Nephron progenitor cell (in vitro differentiated cells): Measurements from ENCODE around the gene SMARCA4.
A peak's percentile ranks its signal among the peaks of the same experiment; 100 is the strongest.

Source experiments
- DNase-seq: peaks from one replicate; pipeline ENCODE4 v3.0.0; 2021
- H3K27ac Mint-ChIP-seq: 2 replicates; pipeline ENCODE4 v1.8.0; 2021; ENCODE audit warnings: mild to moderate bottlenecking, moderate library complexity, mixed read lengths
- H3K27me3 Mint-ChIP-seq: 2 replicates; pipeline ENCODE4 v1.8.0; 2021; ENCODE audit warnings: mild to moderate bottlenecking, low read depth, mixed read lengths; ENCODE audit not compliant: poor library complexity
- H3K36me3 Mint-ChIP-seq: 2 replicates; pipeline ENCODE4 v1.8.0; 2021; ENCODE audit warnings: low read depth, mixed read lengths
- H3K4me1 Mint-ChIP-seq: 2 replicates; pipeline ENCODE4 v1.8.0; 2021; ENCODE audit warnings: mixed read lengths
- H3K4me3 Mint-ChIP-seq: 2 replicates; pipeline ENCODE4 v1.8.0; 2021; ENCODE audit warnings: mild to moderate bottlenecking, moderate library complexity, mixed read lengths
- H3K9me3 Mint-ChIP-seq: 2 replicates; pipeline ENCODE4 v1.8.0; 2021; ENCODE audit warnings: mild to moderate bottlenecking, moderate library complexity, mixed read lengths
- TF ChIP-seq, protein P1 (sequence below): fragments of 200-600 bp; sonication (generic); IDR thresholded peaks from 2 replicates; pipeline ENCODE4 v1.5.0; 2021; ENCODE audit warnings: antibody characterized with exemption

SMARCA4 gene

DNA sequence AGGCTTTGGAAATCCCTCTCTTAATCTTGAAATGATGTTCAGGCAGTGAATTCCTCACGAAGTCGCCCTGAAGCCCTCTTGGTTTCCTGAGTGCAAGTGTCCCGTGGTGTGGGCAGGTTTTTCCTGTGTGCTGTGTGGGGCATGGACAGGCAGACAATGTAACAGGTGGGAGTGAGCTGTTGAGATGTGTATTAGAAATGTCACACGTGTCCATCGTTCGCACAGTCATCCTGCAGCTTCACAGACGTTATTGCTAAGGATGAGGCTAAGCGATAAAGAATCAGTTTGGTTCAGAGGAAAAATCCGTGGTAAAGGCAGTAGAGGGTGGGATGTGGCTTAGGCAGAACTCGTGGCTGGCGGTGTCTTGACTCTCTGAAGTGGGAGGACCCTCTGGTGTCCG is 51.7 kb downstream of the SMARCA4 start:
- peaks cover 27% of the 10 kb centered on the region for H3K4me1 Mint-ChIP-seq
- no peak for DNase-seq
- no peaks in the 10 kb centered on the region for H3K9me3 Mint-ChIP-seq
- H3K27me3 Mint-ChIP-seq: no peaks in the 10 kb centered on the region
- TF ChIP-seq, protein P1, sequence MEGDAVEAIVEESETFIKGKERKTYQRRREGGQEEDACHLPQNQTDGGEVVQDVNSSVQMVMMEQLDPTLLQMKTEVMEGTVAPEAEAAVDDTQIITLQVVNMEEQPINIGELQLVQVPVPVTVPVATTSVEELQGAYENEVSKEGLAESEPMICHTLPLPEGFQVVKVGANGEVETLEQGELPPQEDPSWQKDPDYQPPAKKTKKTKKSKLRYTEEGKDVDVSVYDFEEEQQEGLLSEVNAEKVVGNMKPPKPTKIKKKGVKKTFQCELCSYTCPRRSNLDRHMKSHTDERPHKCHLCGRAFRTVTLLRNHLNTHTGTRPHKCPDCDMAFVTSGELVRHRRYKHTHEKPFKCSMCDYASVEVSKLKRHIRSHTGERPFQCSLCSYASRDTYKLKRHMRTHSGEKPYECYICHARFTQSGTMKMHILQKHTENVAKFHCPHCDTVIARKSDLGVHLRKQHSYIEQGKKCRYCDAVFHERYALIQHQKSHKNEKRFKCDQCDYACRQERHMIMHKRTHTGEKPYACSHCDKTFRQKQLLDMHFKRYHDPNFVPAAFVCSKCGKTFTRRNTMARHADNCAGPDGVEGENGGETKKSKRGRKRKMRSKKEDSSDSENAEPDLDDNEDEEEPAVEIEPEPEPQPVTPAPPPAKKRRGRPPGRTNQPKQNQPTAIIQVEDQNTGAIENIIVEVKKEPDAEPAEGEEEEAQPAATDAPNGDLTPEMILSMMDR: no peak
- H3K4me3 Mint-ChIP-seq: no peak overlapping the region
- no peak overlapping the region for H3K27ac Mint-ChIP-seq
- peaks cover 88% of the 10 kb centered on the region for H3K36me3 Mint-ChIP-seq

GRCh38 chr19:11013771-11014170 is 52.9 kb downstream of the SMARCA4 start:
- H3K9me3 Mint-ChIP-seq: no peaks in the 10 kb centered on the region
- peaks cover 81% of the 10 kb centered on the region for H3K36me3 Mint-ChIP-seq
- peaks cover 39% of the 10 kb centered on the region for H3K4me1 Mint-ChIP-seq
- peak overlapping the region; percentile 59 for H3K27ac Mint-ChIP-seq
- no peak for DNase-seq
- no peaks in the 10 kb centered on the region for H3K27me3 Mint-ChIP-seq
- no peak overlapping the region for H3K4me3 Mint-ChIP-seq
- TF ChIP-seq, protein P1: no peak

- H3K36me3 Mint-ChIP-seq: peaks cover 80% of the 10 kb centered on the region
These were observed 53.6 kb downstream of the SMARCA4 start for GRCh38 chr19:11014403-11014911.

DNA sequence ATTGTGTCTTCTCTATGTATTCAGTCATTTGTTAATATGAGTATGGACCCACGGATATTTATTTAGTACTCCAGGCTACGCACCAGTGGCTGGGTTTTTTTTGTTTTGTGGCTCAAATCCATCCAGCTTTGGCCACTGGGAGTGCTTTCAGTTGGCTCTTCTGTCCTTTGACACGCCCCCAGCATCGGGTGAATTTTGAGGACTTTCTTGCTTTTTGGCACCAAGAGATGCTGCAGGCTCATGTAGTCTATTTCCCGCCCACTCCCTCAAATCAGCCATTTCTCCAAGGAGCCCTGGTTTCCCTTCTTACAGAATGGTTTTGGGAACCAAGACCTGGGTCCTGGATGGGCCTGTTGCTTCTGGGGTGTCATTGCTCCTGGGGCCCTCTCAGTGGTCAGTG is 55.8 kb downstream of the SMARCA4 start:
- no peak for DNase-seq
- H3K4me3 Mint-ChIP-seq: no peak overlapping the region
- TF ChIP-seq, protein P1: no peak
- no peaks in the 10 kb centered on the region for H3K9me3 Mint-ChIP-seq
- peaks cover 85% of the 10 kb centered on the region for H3K36me3 Mint-ChIP-seq
- no peaks in the 10 kb centered on the region for H3K27me3 Mint-ChIP-seq
- peak overlapping the region; percentile 79 for H3K27ac Mint-ChIP-seq
- peaks cover 42% of the 10 kb centered on the region for H3K4me1 Mint-ChIP-seq

More at GRCh38 chr19:11014403-11014911, 53.6 kb downstream of the SMARCA4 start:
- no peak for DNase-seq
- H3K4me3 Mint-ChIP-seq: no peak overlapping the region
- H3K27ac Mint-ChIP-seq: no peak overlapping the region
- H3K4me1 Mint-ChIP-seq: peaks cover 42% of the 10 kb centered on the region
- H3K27me3 Mint-ChIP-seq: no peaks in the 10 kb centered on the region
- TF ChIP-seq, protein P1: no peak
- H3K9me3 Mint-ChIP-seq: no peaks in the 10 kb centered on the region

GRCh38 chr19:11017275-11018035 is 56.6 kb downstream of the SMARCA4 start:
- peaks cover 42% of the 10 kb centered on the region for H3K4me1 Mint-ChIP-seq
- peaks cover 88% of the 10 kb centered on the region for H3K36me3 Mint-ChIP-seq
- TF ChIP-seq, protein P1: no peak
- DNase-seq: no peak
- H3K27me3 Mint-ChIP-seq: no peaks in the 10 kb centered on the region
- H3K9me3 Mint-ChIP-seq: no peaks in the 10 kb centered on the region
- H3K27ac Mint-ChIP-seq: peak overlapping the region; percentile 79
- peak overlapping the region; percentile 62 for H3K4me3 Mint-ChIP-seq

GRCh38 chr19:11018179-11018578 is 57.3 kb downstream of the SMARCA4 start:
- Mint-ChIP-seq H3K27me3 (no peaks in the 10 kb centered on the region), H3K9me3 (no peaks in the 10 kb centered on the region), H3K27ac (peak overlapping the region; percentile 79), H3K4me3 (peak overlapping the region; percentile 62), H3K36me3 (peaks cover 84% of the 10 kb centered on the region), H3K4me1 (peaks cover 42% of the 10 kb centered on the region)
- TF ChIP-seq, protein P1: no peak
- DNase-seq: peak; percentile 58
